Lower lobe of right lung (tissue), 2 donors: ENCODE measurements around the gene NUFIP2. TPM values are rescaled to one million over a fixed set of nuclear protein-coding genes. Genes with fewer than 3 reads are reported as not detected.

ENCODE experiments used
- ATAC-seq, 2 donors: fragments of 200-7000 bp; cut with Tn5 transposase; one replicate each; pipeline ENCODE4 v1.9.1; 2020 to 2022; ENCODE audit warnings: mild to moderate bottlenecking in 2 of 2, moderate library complexity in 2 of 2
- DNase-seq: peaks from one replicate; pipeline ENCODE4 v3.0.0-alpha.2; 2020
- H3K27ac ChIP-seq: fragments of 200-600 bp; one replicate; pipeline ENCODE4 v1.8.0; 2022
- H3K27me3 ChIP-seq: fragments of 200-600 bp; one replicate; pipeline ENCODE4 v1.8.0; 2022; ENCODE audit warnings: low read depth
- H3K36me3 ChIP-seq: fragments of 200-600 bp; one replicate; pipeline ENCODE4 v1.8.0; 2022; ENCODE audit warnings: mild to moderate bottlenecking
- H3K4me1 ChIP-seq: fragments of 200-600 bp; one replicate; pipeline ENCODE4 v1.8.0; 2022
- H3K4me3 ChIP-seq: fragments of 200-600 bp; one replicate; pipeline ENCODE4 v1.8.0; 2022; ENCODE audit warnings: mild to moderate bottlenecking
- H3K9me3 ChIP-seq: fragments of 200-600 bp; one replicate; pipeline ENCODE4 v1.8.0; 2022
- CTCF ChIP-seq: fragments of 200-600 bp; IDR thresholded peaks from one replicate; pipeline ENCODE4 v1.8.0; 2022; ENCODE audit warnings: antibody characterized with exemption, mild to moderate bottlenecking
- intact Hi-C: fragments of 100-400 bp; cut with DNase I; formaldehyde crosslinking; loops from one replicate; pipeline ENCODE4 v1.11.0; 2022
- total RNA-seq: library from RNA; stranded (reverse); fragmentation: NEBNext Ultra II Directional; extraction: Animal tissue kit (Norgen Biotek cat#: 25700); gene quantifications from one replicate; pipeline ENCODE4 v1.2.1, GENCODE V29; 2021
- donor health status: DM: no; HTN: yes; CAD: no; lungs with severe emphysema.

NUFIP2 gene
- total RNA-seq, 1 donor from 2014 or later: 66.2 TPM

- no peak for TF ChIP-seq CTCF
- Histone ChIP-seq H3K4me1 (no peaks in the 10 kb centered on the region), H3K27ac (no peak overlapping the region), H3K36me3 (no peaks in the 10 kb centered on the region), H3K27me3 (no peaks in the 10 kb centered on the region), H3K9me3 (no peaks in the 10 kb centered on the region), H3K4me3 (no peak overlapping the region)
- no peak for DNase-seq
- intact Hi-C loops: no loop called here
- ATAC-seq: no peak
These were observed 83.1 kb downstream of the NUFIP2 start for GRCh38 chr17:29210879-29211278.

- no peaks in the 10 kb centered on the region for H3K36me3 ChIP-seq
- H3K4me1 ChIP-seq: no peaks in the 10 kb centered on the region
- no peaks in the 10 kb centered on the region for H3K27me3 ChIP-seq
- intact Hi-C loops: no loop called here
- H3K4me3 ChIP-seq: no peak overlapping the region
- no peaks in the 10 kb centered on the region for H3K9me3 ChIP-seq
- H3K27ac ChIP-seq: no peak overlapping the region
- no peak for TF ChIP-seq CTCF
- DNase-seq (no peak), ATAC-seq (no peak)
These were observed 84.9 kb downstream of the NUFIP2 start for GRCh38 chr17:29209073-29209472.

GRCh38 chr17:29207975-29208374, 86.0 kb downstream of the NUFIP2 start:
- no peaks in the 10 kb centered on the region for H3K27me3 ChIP-seq
- no peak for ATAC-seq
- intact Hi-C loops: no loop called here
- TF ChIP-seq CTCF: no peak
- no peaks in the 10 kb centered on the region for H3K36me3 ChIP-seq
- no peaks in the 10 kb centered on the region for H3K9me3 ChIP-seq
- H3K27ac ChIP-seq: no peak overlapping the region
- no peaks in the 10 kb centered on the region for H3K4me1 ChIP-seq
- H3K4me3 ChIP-seq: no peak overlapping the region
- DNase-seq: no peak

Other genes with a start within 250 kb of the NUFIP2 start
- gene MYO18A, start 113.8 kb downstream of the NUFIP2 start, total RNA-seq: 59.5 TPM
- gene CRYBA1, start 47.3 kb downstream of the NUFIP2 start, total RNA-seq: not detected
- 70.6 TPM for gene TAOK1, start 96.2 kb upstream of the NUFIP2 start, total RNA-seq